Measurements from ENCODE around the gene GNGT1. TPM values are rescaled to one million over a fixed set of nuclear protein-coding genes. Genes with fewer than 3 reads are reported as not detected.

GNGT1 gene
- polyA plus RNA-seq, 1 donor, result not detected

- Histone ChIP-seq H3K4me1 (ENCODE audit: control insufficient read depth, insufficient read depth, low read length) (no peaks in the 10 kb centered on the region), H3K9me3 (ENCODE audit: control insufficient read depth, low read depth, low read length) (no peaks in the 10 kb centered on the region), H3K27me3 (ENCODE audit: control insufficient read depth, insufficient read depth, low read length) (no peaks in the 10 kb centered on the region), H3K4me3 (ENCODE audit: low read length) (no peak overlapping the region), H3K36me3 (ENCODE audit: control insufficient read depth, insufficient read depth, low read length) (no peaks in the 10 kb centered on the region), H3K27ac (ENCODE audit: low read length) (no peak overlapping the region)
- no peak for DNase-seq
- 80% methylated on average over 1 of the region's 3 CpGs for WGBS (ENCODE audit: insufficient coverage, low lambda C conversion rate)
Measured at GRCh38 chr7:93958216-93958615, 51.8 kb downstream of the GNGT1 start.

- no peak for DNase-seq
- Histone ChIP-seq H3K4me1 (ENCODE audit: control insufficient read depth, insufficient read depth, low read length) (no peaks in the 10 kb centered on the region), H3K36me3 (ENCODE audit: control insufficient read depth, insufficient read depth, low read length) (no peaks in the 10 kb centered on the region), H3K27ac (ENCODE audit: low read length) (no peak overlapping the region), H3K27me3 (ENCODE audit: control insufficient read depth, insufficient read depth, low read length) (no peaks in the 10 kb centered on the region), H3K9me3 (ENCODE audit: control insufficient read depth, low read depth, low read length) (no peaks in the 10 kb centered on the region), H3K4me3 (ENCODE audit: low read length) (no peak overlapping the region)
- WGBS (ENCODE audit: insufficient coverage, low lambda C conversion rate), result 97% methylated on average over 3 of the region's 3 CpGs
Measured at GRCh38 chr7:93958651-93959050, 52.3 kb downstream of the GNGT1 start.

Other genes starting within 250 kb of the GNGT1 start
- gene TFPI2, start 15.8 kb upstream of the GNGT1 start, polyA plus RNA-seq, result 15.5 TPM
- 16.4 TPM for gene GNG11, start 15.2 kb downstream of the GNGT1 start, polyA plus RNA-seq
- 48.5 TPM for gene BET1, start 97.8 kb downstream of the GNGT1 start, polyA plus RNA-seq

Data from large intestine (tissue), 3 donors.